ENCODE results near the gene APEH. TPM values are rescaled to one million over a fixed set of nuclear protein-coding genes. Genes with fewer than 3 reads are reported as not detected.

The APEH gene
- total RNA-seq, 1 donor from 2014 or later = 141 TPM

GRCh38 chr3:49714728-49715550 is 40.8 kb downstream of the APEH start:
- Mint-ChIP-seq H3K27me3 (no peaks in the 10 kb centered on the region), H3K4me3 (no peak overlapping the region), H3K4me1 (ENCODE audit: unreplicated experiment) (peaks cover 8% of the 10 kb centered on the region), H3K36me3 (no peaks in the 10 kb centered on the region), H3K9me3 (no peaks in the 10 kb centered on the region), H3K27ac (no peak overlapping the region)
- DNase-seq (ENCODE audit: extremely low spot score, unreplicated experiment) = no peak
- no peak for TF ChIP-seq CTCF (conservative IDR thresholded peaks at IDR 0.05)

DNA sequence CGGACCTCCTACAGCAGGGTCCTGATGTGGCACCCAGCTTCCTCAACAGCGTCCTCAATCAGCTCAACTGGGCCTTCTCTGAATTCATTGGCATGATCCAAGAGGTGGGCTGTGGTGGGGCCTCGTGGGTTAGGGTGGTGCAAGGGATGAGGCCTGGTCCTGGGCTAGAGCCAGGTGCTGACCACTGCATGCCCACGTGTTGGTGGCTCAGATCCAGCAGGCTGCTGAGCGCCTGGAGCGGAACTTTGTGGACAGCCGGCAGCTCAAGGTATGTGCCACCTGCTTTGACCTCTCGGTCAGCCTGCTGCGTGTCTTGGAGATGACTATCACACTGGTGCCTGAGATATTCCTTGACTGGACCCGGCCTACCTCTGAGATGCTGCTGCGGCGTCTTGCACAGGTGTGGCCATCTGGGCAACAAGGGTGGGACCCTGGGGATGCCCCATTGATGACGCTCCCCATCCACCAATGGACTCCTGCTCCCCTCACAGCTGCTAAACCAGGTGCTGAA is 41.5 kb downstream of the APEH start:
- Mint-ChIP-seq H3K4me3 (no peak overlapping the region), H3K27ac (no peak overlapping the region), H3K4me1 (ENCODE audit: unreplicated experiment) (peaks cover 8% of the 10 kb centered on the region), H3K36me3 (no peaks in the 10 kb centered on the region), H3K9me3 (no peaks in the 10 kb centered on the region), H3K27me3 (no peaks in the 10 kb centered on the region)
- no peak for DNase-seq (ENCODE audit: extremely low spot score, unreplicated experiment)
- no peak for TF ChIP-seq CTCF (conservative IDR thresholded peaks at IDR 0.05)

GRCh38 chr3:49716169-49716568 is 42.0 kb downstream of the APEH start:
- Mint-ChIP-seq H3K27me3 (no peaks in the 10 kb centered on the region), H3K36me3 (no peaks in the 10 kb centered on the region), H3K27ac (no peak overlapping the region), H3K4me3 (no peak overlapping the region), H3K9me3 (no peaks in the 10 kb centered on the region), H3K4me1 (ENCODE audit: unreplicated experiment) (peaks cover 8% of the 10 kb centered on the region)
- peak; percentile 68 for DNase-seq (ENCODE audit: extremely low spot score, unreplicated experiment)
- no peak for TF ChIP-seq CTCF (conservative IDR thresholded peaks at IDR 0.05)

- Mint-ChIP-seq H3K4me1 (ENCODE audit: unreplicated experiment) (peaks cover 8% of the 10 kb centered on the region), H3K4me3 (no peak overlapping the region), H3K27ac (no peak overlapping the region), H3K9me3 (no peaks in the 10 kb centered on the region), H3K27me3 (no peaks in the 10 kb centered on the region), H3K36me3 (no peaks in the 10 kb centered on the region)
- no peak for DNase-seq (ENCODE audit: extremely low spot score, unreplicated experiment)
- TF ChIP-seq CTCF (conservative IDR thresholded peaks at IDR 0.05) = no peak
Observed at GRCh38 chr3:49716691-49717210, 42.6 kb downstream of the APEH start.

- no peak for DNase-seq (ENCODE audit: extremely low spot score, unreplicated experiment)
- no peak for TF ChIP-seq CTCF (conservative IDR thresholded peaks at IDR 0.05)
- Mint-ChIP-seq H3K4me3 (peak overlapping the region; percentile 55), H3K36me3 (no peaks in the 10 kb centered on the region), H3K27ac (no peak overlapping the region), H3K9me3 (no peaks in the 10 kb centered on the region), H3K4me1 (ENCODE audit: unreplicated experiment) (peaks cover 9% of the 10 kb centered on the region), H3K27me3 (no peaks in the 10 kb centered on the region)
Observed at GRCh38 chr3:49717211-49717958, 43.2 kb downstream of the APEH start.

Data from type B pancreatic cell (in vitro differentiated cells).